ENCODE data around the gene CHMP6. TPM values are rescaled to one million over a fixed set of nuclear protein-coding genes. Genes with fewer than 3 reads are reported as not detected.

The CHMP6 gene
- total and polyA plus RNA-seq, 11 donors = 17.9 to 35.5 (median 19.6) TPM

DNA sequence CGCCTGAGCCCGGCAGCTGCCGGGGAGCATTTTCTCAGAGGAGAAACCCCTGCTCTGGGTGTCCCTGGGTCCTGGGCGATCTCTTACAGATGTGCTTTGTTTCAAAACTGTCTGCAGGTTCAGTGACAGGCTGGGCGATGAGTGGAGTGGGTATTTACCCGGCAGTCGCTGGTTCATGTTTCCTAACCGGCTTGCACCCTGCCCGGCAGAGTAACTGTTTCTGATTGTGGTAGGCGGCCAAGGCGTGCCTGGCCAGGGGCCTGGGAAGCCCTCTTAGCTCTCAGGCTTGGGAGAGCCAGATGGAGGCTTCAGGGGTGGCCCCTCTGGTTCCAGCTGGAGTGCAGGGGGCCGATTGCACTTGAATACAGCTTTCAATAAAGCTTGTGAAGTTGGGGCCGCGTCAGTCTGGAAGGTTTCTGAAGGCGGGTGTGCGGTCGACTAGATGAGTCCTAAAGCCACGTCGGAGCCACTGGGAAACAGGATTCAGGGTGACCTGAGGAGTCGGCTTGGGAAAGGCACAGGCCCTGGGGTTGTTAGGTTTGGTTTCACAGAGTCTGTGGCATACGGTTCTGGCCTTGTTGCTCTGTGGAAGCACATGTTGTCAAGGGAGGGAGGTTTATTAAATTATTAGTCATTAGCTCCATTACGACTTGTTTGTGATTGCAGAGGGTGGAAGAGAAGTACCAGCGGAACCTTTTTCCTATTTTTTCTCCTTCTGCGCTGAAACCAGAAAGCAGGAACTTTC lies 44.7 kb downstream of the CHMP6 start:
- TF ChIP-seq, protein P1, sequence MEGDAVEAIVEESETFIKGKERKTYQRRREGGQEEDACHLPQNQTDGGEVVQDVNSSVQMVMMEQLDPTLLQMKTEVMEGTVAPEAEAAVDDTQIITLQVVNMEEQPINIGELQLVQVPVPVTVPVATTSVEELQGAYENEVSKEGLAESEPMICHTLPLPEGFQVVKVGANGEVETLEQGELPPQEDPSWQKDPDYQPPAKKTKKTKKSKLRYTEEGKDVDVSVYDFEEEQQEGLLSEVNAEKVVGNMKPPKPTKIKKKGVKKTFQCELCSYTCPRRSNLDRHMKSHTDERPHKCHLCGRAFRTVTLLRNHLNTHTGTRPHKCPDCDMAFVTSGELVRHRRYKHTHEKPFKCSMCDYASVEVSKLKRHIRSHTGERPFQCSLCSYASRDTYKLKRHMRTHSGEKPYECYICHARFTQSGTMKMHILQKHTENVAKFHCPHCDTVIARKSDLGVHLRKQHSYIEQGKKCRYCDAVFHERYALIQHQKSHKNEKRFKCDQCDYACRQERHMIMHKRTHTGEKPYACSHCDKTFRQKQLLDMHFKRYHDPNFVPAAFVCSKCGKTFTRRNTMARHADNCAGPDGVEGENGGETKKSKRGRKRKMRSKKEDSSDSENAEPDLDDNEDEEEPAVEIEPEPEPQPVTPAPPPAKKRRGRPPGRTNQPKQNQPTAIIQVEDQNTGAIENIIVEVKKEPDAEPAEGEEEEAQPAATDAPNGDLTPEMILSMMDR (IDR thresholded peaks at IDR 0.05) = no peak
- TF ChIP-seq POLR2A (IDR thresholded peaks at IDR 0.05) = no peak
- peaks cover 0 to 6% (median 0%) of the 10 kb centered on the region in 9 donors for H3K27me3 ChIP-seq
- H3K27ac ChIP-seq = peak overlapping the region in 3 of 12 donors; percentile 66 to 75 (median 73)
- H3K36me3 ChIP-seq = no peaks in the 10 kb centered on the region
- H3K4me3 ChIP-seq = peak overlapping the region; percentile 45 to 89 (median 71)
- WGBS, 4 donors = 86 to 92% (median 89%) methylated on average over 24 of the region's 24 CpGs
- DNase-seq (peak in 2 of 5 donors; percentile 16 to 20), ATAC-seq (no peak)
- intact Hi-C loops (cut with DNase I) = loop anchor here in 2 of 10 donors (5.0 to 10.0 kb wide), 2 partner anchors 46 to 208 kb away; no protein-coding TSS in a partner anchor
- H3K9me3 ChIP-seq = no peaks in the 10 kb centered on the region
- peaks cover 0 to 89% (median 65%) of the 10 kb centered on the region in 12 donors for H3K4me1 ChIP-seq

DNA sequence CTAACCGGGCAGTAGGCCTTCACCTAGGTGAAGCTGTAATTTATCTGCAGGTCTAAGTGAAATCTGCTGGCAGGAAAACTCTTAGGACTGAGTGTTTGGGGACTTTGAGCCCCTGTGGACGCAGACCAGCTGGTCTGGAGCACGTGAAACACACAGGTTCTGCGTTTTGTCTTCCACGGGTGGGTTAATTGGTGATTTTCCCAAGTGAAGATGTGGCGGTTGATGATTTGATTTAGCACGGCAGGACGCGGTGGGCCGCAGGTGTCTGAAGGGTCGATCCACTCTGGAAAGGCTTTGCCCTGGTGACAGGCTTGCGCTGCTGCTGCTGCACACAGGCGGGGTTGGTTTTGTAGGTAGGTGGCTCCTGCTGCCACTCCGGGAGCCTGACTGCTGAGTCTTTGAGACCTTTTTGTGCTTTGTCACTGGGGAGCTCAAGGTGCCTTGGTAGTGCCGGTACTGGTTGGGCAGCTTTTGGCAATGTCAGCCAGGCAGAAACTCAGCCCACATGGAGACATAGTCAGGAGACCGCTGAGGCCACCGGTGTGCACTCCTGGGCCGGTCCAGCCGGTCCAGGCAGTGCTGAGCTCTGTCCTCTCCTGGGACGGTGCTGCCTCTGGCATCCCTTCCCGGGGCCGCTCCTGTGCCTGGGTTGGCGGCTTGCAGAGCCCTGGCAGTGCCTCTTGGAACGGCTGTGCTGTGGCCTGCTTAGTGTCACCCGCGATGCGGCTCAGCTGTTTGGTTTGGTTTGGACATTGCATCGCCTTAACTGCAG lies 45.6 kb downstream of the CHMP6 start:
- WGBS, 4 donors = 66 to 72% (median 70%) methylated on average over 24 to 28 of the region's 28 CpGs

DNA sequence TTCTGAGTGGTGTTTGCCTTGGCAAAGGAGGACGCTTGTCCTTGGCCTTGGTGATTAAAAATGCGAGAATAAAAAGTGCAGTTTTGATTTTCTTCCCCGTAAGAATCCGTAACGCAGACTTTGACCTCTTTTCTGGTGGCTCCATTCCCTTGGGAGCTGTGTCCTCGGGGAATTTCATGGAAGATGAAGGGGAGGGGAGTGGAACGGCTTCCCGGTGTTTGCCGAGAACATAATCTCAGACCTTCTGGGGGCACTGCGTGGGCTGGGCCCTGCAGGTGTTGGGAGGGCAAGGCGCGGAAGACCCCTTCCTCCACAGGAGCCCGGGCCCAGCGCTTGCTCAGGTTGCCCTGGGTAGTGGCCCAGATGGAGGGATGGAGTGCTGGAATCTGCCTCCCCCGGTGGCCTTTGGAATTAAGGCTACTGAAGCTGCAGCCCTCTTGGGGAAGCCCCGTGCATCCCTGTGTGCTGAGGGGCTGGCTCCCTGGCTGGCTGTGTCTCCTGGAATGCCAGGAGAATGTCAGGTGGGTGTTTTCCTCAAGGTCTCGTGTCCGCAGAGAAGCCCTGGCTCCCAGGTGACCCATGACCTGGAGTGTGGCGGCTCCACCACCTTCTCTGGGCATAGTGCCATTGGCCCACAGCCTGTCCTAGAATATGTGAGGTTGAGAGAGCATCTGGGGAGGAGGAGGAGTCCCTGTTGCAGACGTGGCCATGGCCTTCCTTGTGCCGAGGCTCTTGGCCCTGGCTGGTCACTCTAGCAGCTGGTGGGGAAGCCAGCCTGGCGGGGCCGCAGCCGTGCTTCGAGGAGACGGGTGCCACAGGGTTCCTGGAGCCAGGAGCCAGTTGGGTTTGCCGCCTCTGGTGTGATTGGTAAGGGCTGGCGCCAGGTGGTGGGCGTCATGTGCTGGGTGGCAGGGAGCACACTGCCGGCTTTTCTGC lies 46.4 kb downstream of the CHMP6 start:
- intact Hi-C loops (cut with DNase I) = loop anchor here in 2 of 10 donors (5.0 to 10.0 kb wide), 2 partner anchors 44 to 207 kb away; no protein-coding TSS in a partner anchor
- Histone ChIP-seq H3K36me3 (no peaks in the 10 kb centered on the region), H3K9me3 (no peaks in the 10 kb centered on the region), H3K4me3 (no peak overlapping the region), H3K4me1 (peaks cover 0 to 83% (median 52%) of the 10 kb centered on the region in 12 donors), H3K27me3 (peaks cover 0 to 6% (median 0%) of the 10 kb centered on the region in 9 donors), H3K27ac (peak overlapping the region in 11 of 12 donors; percentile 3 to 75 (median 66))
- DNase-seq (peak in 3 of 5 donors; percentile 30 to 65 (median 47)), ATAC-seq (no peak)
- 67 to 74% (median 71%) methylated on average over 23 to 30 of the region's 30 CpGs for WGBS, 4 donors
- TF ChIP-seq POLR2A (IDR thresholded peaks at IDR 0.05) = no peak
- TF ChIP-seq, protein P1 (IDR thresholded peaks at IDR 0.05) = no peak

More for the DNA sequence above, 45.6 kb downstream of the CHMP6 start:
- no peak for TF ChIP-seq POLR2A (IDR thresholded peaks at IDR 0.05)
- TF ChIP-seq, protein P1 (IDR thresholded peaks at IDR 0.05) = no peak
- Histone ChIP-seq H3K27ac (peak overlapping the region in 9 of 12 donors; percentile 2 to 75 (median 68)), H3K9me3 (no peaks in the 10 kb centered on the region), H3K4me3 (peak overlapping the region in 1 of 12 donors; percentile 75), H3K4me1 (peaks cover 0 to 83% (median 56%) of the 10 kb centered on the region in 12 donors), H3K27me3 (peaks cover 0 to 6% (median 0%) of the 10 kb centered on the region in 9 donors), H3K36me3 (no peaks in the 10 kb centered on the region)
- DNase-seq = peak; percentile 69 to 89 (median 81)
- peak; percentile 61 to 80 (median 78) for ATAC-seq
- intact Hi-C loops (cut with DNase I) = loop anchor here in 2 of 10 donors (5.0 to 10.0 kb wide), 2 partner anchors 45 to 208 kb away; no protein-coding TSS in a partner anchor
